IMR-90 (cell line): Measurements from ENCODE around the gene AQP9. TPM values are rescaled to one million over a fixed set of nuclear protein-coding genes. Genes with fewer than 3 reads are reported as not detected.

ENCODE experiments used
- ATAC-seq: fragments of 200-7000 bp; cut with Tn5 transposase; 2 replicates; pipeline ENCODE4 v1.9.1; 2020; ENCODE audit warnings: low read depth, mild to moderate bottlenecking, moderate library complexity
- BruUV-seq: library from RNA; stranded (reverse); fragments of 400-500 nt; replicated peaks from 2 replicates; lab custom pipeline; 2021; lab: Mats Ljungman, UMichigan
- CTCF ChIA-PET: fragments of 300-600 bp; formaldehyde crosslinking; extraction: SDS; loops from one replicate; lab custom pipeline; 2021; ENCODE audit warnings: antibody characterized with exemption; lab: Yijun Ruan, JAX
- POLR2A ChIA-PET: fragments of 300-600 bp; sonication (Branson Sonifier 250); formaldehyde crosslinking; loops from one replicate; lab custom pipeline; 2022; ENCODE audit warnings: antibody characterized with exemption; ENCODE audit not compliant: unreplicated experiment; lab: Charles Lee
- DNase-seq: peaks from one replicate; pipeline ENCODE4 v3.0.0; 2013
- H2AFZ ChIP-seq: replicated peaks from 2 replicates; pipeline ENCODE3; 2013; ENCODE audit warnings: low read length, mild to moderate bottlenecking; ENCODE audit not compliant: poor library complexity
- H2AK5ac ChIP-seq: 2 replicates; pipeline ENCODE4 v1.6.1; 2013; ENCODE audit warnings: low read depth, low read length, inconsistent platforms
- H2AK9ac ChIP-seq: replicated peaks from 2 replicates; pipeline ENCODE3; 2013; ENCODE audit warnings: mild to moderate bottlenecking, low read depth, low read length, moderate library complexity; ENCODE audit not compliant: poor library complexity
- H2BK120ac ChIP-seq: 2 replicates; pipeline ENCODE4 v1.6.1; 2013; ENCODE audit warnings: low read depth, low read length, inconsistent platforms
- H2BK15ac ChIP-seq: 3 replicates; pipeline ENCODE4 v1.6.1; 2013; ENCODE audit warnings: low read depth, low read length, inconsistent platforms
- H2BK20ac ChIP-seq: 2 replicates; pipeline ENCODE4 v1.6.1; 2013; ENCODE audit warnings: low read depth, mild to moderate bottlenecking, inconsistent platforms, low read length, moderate library complexity
- H2BK5ac ChIP-seq: 2 replicates; pipeline ENCODE4 v1.6.1; 2013; ENCODE audit warnings: mild to moderate bottlenecking, low read depth, low read length, inconsistent platforms; ENCODE audit not compliant: poor library complexity, severe bottlenecking
- H3K14ac ChIP-seq: replicated peaks from 2 replicates; pipeline ENCODE4 v1.6.1; 2013; ENCODE audit warnings: low read depth, low read length, inconsistent platforms
- H3K18ac ChIP-seq: 2 replicates; pipeline ENCODE4 v1.6.1; 2013; ENCODE audit warnings: low read depth, low read length, control low read depth
- H3K23ac ChIP-seq: 2 replicates; pipeline ENCODE4 v1.6.1; 2013; ENCODE audit warnings: low read depth, low read length, inconsistent platforms
- H3K27ac ChIP-seq: 2 replicates; pipeline ENCODE4 v1.5.1; 2013; ENCODE audit warnings: mild to moderate bottlenecking, control low read depth, low read length; ENCODE audit not compliant: insufficient read depth
- H3K27me3 ChIP-seq: 2 replicates; pipeline ENCODE4 v1.6.1; 2013; ENCODE audit warnings: low read length; ENCODE audit not compliant: control insufficient read depth, insufficient read depth
- H3K36me3 ChIP-seq: 2 replicates; pipeline ENCODE4 v1.6.1; 2013; ENCODE audit warnings: low read length, mixed read lengths; ENCODE audit not compliant: control insufficient read depth, insufficient read depth
- H3K4ac ChIP-seq: 2 replicates; pipeline ENCODE4 v1.6.1; 2013; ENCODE audit warnings: low read depth, low read length, inconsistent platforms
- H3K4me1 ChIP-seq: 2 replicates; pipeline ENCODE4 v1.6.1; 2013; ENCODE audit warnings: low read length, mixed read lengths; ENCODE audit not compliant: control insufficient read depth, insufficient read depth
- H3K4me2 ChIP-seq: 2 replicates; pipeline ENCODE4 v1.6.1; 2013; ENCODE audit warnings: low read depth, mild to moderate bottlenecking, control low read depth, low read length, moderate library complexity
- H3K4me3 ChIP-seq: 2 replicates; pipeline ENCODE4 v1.5.1; 2013; ENCODE audit warnings: low read depth, mild to moderate bottlenecking, control low read depth, low read length, moderate library complexity; ENCODE audit not compliant: insufficient read depth
- H3K56ac ChIP-seq: 2 replicates; pipeline ENCODE4 v1.6.1; 2013; ENCODE audit warnings: low read length, inconsistent platforms; ENCODE audit not compliant: insufficient read depth; ENCODE audit errors: extremely low read depth
- H3K79me1 ChIP-seq, 2 experiments: 2 replicates each; pipeline ENCODE4 v1.6.1; 2013; ENCODE audit warnings: low read length in 2 of 2, inconsistent platforms in 1 of 2, low read depth in 1 of 2
- H3K9ac ChIP-seq: 2 replicates; pipeline ENCODE4 v1.6.1; 2013; ENCODE audit warnings: low read depth, low read length, control low read depth
- H3K9me1 ChIP-seq: 2 replicates; pipeline ENCODE4 v1.6.1; 2013; ENCODE audit warnings: low read length, inconsistent platforms; ENCODE audit not compliant: insufficient read depth
- H3K9me3 ChIP-seq: 2 replicates; pipeline ENCODE4 v1.6.1; 2013; ENCODE audit warnings: low read length; ENCODE audit not compliant: control insufficient read depth, insufficient read depth
- H4K20me1 ChIP-seq: 2 replicates; pipeline ENCODE4 v1.6.1; 2013; ENCODE audit warnings: low read length, inconsistent platforms; ENCODE audit not compliant: insufficient read depth
- H4K5ac ChIP-seq: 2 replicates; pipeline ENCODE4 v1.6.1; 2013; ENCODE audit warnings: mild to moderate bottlenecking, low read depth, low read length, control low read depth
- H4K8ac ChIP-seq, 2 experiments: 2 replicates each; pipeline ENCODE4 v1.6.1; 2013; ENCODE audit warnings: low read depth in 2 of 2, low read length in 2 of 2, control low read depth in 1 of 2, inconsistent platforms in 1 of 2
- H4K91ac ChIP-seq: 2 replicates; pipeline ENCODE4 v1.6.1; 2013; ENCODE audit warnings: low read depth, low read length, inconsistent platforms; ENCODE audit not compliant: insufficient read depth
- BHLHE40 ChIP-seq: fragments of 150-350 bp; IDR thresholded peaks from 2 replicates; pipeline ENCODE4 v1.6.1; 2016; ENCODE audit warnings: mild to moderate bottlenecking, low read depth, low read length
- CEBPB ChIP-seq: IDR thresholded peaks from 2 replicates; pipeline ENCODE4 v1.6.1; 2012; ENCODE audit warnings: low read depth, low read length, improper control_type of control experiment
- CHD1 ChIP-seq: IDR thresholded peaks from 2 replicates; pipeline ENCODE4 v1.6.1; 2012; ENCODE audit warnings: low read depth, low read length, improper control_type of control experiment
- FOS ChIP-seq: fragments of 150-350 bp; IDR thresholded peaks from 2 replicates; pipeline ENCODE4 v1.6.1; 2016; ENCODE audit warnings: low read depth, low read length
- MAFK ChIP-seq: IDR thresholded peaks from 2 replicates; pipeline ENCODE4 v1.6.1; 2012; ENCODE audit warnings: low read depth, low read length, improper control_type of control experiment
- MAZ ChIP-seq: IDR thresholded peaks from 2 replicates; pipeline ENCODE4 v1.6.1; 2012; ENCODE audit warnings: low read depth, mild to moderate bottlenecking, low read length, improper control_type of control experiment, moderate library complexity, borderline replicate concordance
- MXI1 ChIP-seq: IDR thresholded peaks from 2 replicates; pipeline ENCODE4 v1.6.1; 2012; ENCODE audit warnings: low read depth, mild to moderate bottlenecking, low read length, moderate library complexity, borderline replicate concordance
- NFE2L2 ChIP-seq: fragments of 150-350 bp; IDR thresholded peaks from 2 replicates; pipeline ENCODE4 v1.6.1; 2016; ENCODE audit warnings: low read depth, mild to moderate bottlenecking, low read length
- POLR2A ChIP-seq: IDR thresholded peaks from 2 replicates; pipeline ENCODE4 v1.6.1; 2012; ENCODE audit warnings: mild to moderate bottlenecking, low read depth, low read length
- RAD21 ChIP-seq: IDR thresholded peaks from 2 replicates; pipeline ENCODE4 v1.6.1; 2012; ENCODE audit warnings: low read length, improper control_type of control experiment
- RCOR1 ChIP-seq: IDR thresholded peaks from 2 replicates; pipeline ENCODE4 v1.6.1; 2012; ENCODE audit warnings: mild to moderate bottlenecking, low read length, improper control_type of control experiment; ENCODE audit not compliant: insufficient replicate concordance
- RFX5 ChIP-seq: IDR thresholded peaks from 2 replicates; pipeline ENCODE4 v1.8.0; 2012; ENCODE audit warnings: low read depth, mild to moderate bottlenecking, low read length, moderate library complexity
- SMC3 ChIP-seq: fragments of 150-350 bp; IDR thresholded peaks from 2 replicates; pipeline ENCODE4 v1.6.1; 2016; ENCODE audit warnings: low read depth, mild to moderate bottlenecking, antibody characterized with exemption, low read length, moderate library complexity
- WGBS, 2 experiments: methylation state at CpG; one replicate each; pipeline versions ENCODE4 v1.1.5 to v1.1.7; 2013; ENCODE audit warnings: missing lambda C conversion rate in 2 of 2; ENCODE audit not compliant: insufficient read length in 1 of 2; ENCODE audit errors: extremely low coverage in 2 of 2; 5-methylcytosine and 5-hydroxymethylcytosine counted together
- dilution Hi-C: fragments of 300-500 bp; cut with HindIII; formaldehyde crosslinking; loops from one replicate; pipeline ENCODE4 v1.14.3; 2018; ENCODE audit warnings: low sequenced_read_pairs; ENCODE audit not compliant: unreplicated experiment
- in situ Hi-C: fragments of 300-500 bp; cut with MboI; formaldehyde crosslinking; loops from 3 replicates; pipeline ENCODE4 v1.14.3; 2019; ENCODE audit warnings: low sequenced_read_pairs, inconsistent platforms, mixed read lengths
- intact Hi-C: fragments of 100-400 bp; cut with micrococcal nuclease; formaldehyde crosslinking; loops from 2 replicates; pipeline ENCODE4 v1.10.0; 2022
- polyA plus RNA-seq, 3 experiments: library from polyadenylated mRNA; depleted of rRNA; stranded (reverse); fragments of >200 nt; gene quantifications; 2 replicates each; pipeline ENCODE4 v1.2.3, GENCODE V29; 2012; ENCODE audit warnings: low replicate concordance in 1 of 3
- total RNA-seq: library from RNA; depleted of rRNA; stranded (reverse); fragments of >200 nt; gene quantifications from 2 replicates; pipeline ENCODE4 v1.2.3, GENCODE V29; 2012
- TF ChIP-seq, protein P1 (sequence below): fragments of 150-350 bp; IDR thresholded peaks from 2 replicates; pipeline ENCODE4 v1.6.1; 2016; ENCODE audit warnings: low read depth, mild to moderate bottlenecking, low read length, moderate library complexity, borderline replicate concordance
- TF ChIP-seq, protein P2 (sequence below): fragments of 150-350 bp; IDR thresholded peaks from 2 replicates; pipeline ENCODE4 v1.6.1; 2017; ENCODE audit warnings: mild to moderate bottlenecking, antibody characterized with exemption, low read length, low read depth

AQP9 gene
- total and polyA plus RNA-seq, 2 of the 4 experiments (the other 2 are of a cell fraction), result not detected

DNA sequence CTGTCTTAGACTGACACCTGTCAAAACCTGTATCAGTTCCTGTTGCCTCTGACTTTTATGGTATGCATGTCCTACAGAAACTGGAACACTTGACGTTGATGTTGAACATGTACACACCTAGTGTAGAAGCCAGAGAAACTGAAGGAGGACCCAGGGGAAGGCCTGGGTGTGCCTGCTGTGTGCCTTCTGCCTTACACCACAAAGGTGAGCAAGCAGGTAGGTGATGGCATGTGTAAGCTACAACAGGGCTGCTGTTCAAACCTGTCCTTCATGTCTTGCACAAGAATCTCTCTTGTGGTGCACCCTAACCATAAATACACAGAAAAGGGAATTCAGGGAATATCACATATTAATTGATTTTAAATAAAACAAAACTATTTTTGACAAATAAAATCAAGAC, 13.6 kb upstream of the AQP9 start:
- BruUV-seq, result no TSS peak
- Histone ChIP-seq H4K91ac (no peak overlapping the region), H3K27me3 (no peaks in the 10 kb centered on the region), H3K4me2 (no peak overlapping the region), H4K8ac (no peak overlapping the region), H3K4me1 (no peaks in the 10 kb centered on the region), H3K9ac (no peak overlapping the region), H2AK5ac (no peak overlapping the region), H3K14ac (no peak overlapping the region), H4K20me1 (no peaks in the 10 kb centered on the region), H3K18ac (no peak overlapping the region), H3K56ac (no peak overlapping the region), H2AFZ (no peak overlapping the region), H3K36me3 (no peaks in the 10 kb centered on the region), H3K79me1 (no peaks in the 10 kb centered on the region), H3K23ac (no peak overlapping the region), H3K27ac (no peak overlapping the region), H3K4ac (no peak overlapping the region), H2AK9ac (no peak overlapping the region), H2BK120ac (no peak overlapping the region), H2BK15ac (no peak overlapping the region), H2BK5ac (no peak overlapping the region), H4K5ac (no peak overlapping the region), H3K9me3 (no peaks in the 10 kb centered on the region), H3K4me3 (no peak overlapping the region), H3K9me1 (no peaks in the 10 kb centered on the region), H2BK20ac (no peak overlapping the region)
- ATAC-seq, result no peak
- ChIA-PET POLR2A (no interaction called here), CTCF (interaction anchor here (0.9 kb wide), 1 partner anchor 54 kb away, joined by 3 read pairs; no protein-coding TSS in a partner anchor)
- in situ Hi-C loops (no loop called here), dilution Hi-C loops (no loop called here), intact Hi-C loops (no loop called here)
- DNase-seq, result no peak
- no CpG with 5 or more reads among the region's 1 CpG for WGBS, 2 experiments
- no peak for TF ChIP-seq FOS
- TF ChIP-seq RAD21, result no peak
- TF ChIP-seq CEBPB, result no peak
- TF ChIP-seq CHD1, result no peak
- no peak for TF ChIP-seq BHLHE40
- no peak for TF ChIP-seq MAZ
- TF ChIP-seq RFX5, result no peak
- TF ChIP-seq, protein P1, sequence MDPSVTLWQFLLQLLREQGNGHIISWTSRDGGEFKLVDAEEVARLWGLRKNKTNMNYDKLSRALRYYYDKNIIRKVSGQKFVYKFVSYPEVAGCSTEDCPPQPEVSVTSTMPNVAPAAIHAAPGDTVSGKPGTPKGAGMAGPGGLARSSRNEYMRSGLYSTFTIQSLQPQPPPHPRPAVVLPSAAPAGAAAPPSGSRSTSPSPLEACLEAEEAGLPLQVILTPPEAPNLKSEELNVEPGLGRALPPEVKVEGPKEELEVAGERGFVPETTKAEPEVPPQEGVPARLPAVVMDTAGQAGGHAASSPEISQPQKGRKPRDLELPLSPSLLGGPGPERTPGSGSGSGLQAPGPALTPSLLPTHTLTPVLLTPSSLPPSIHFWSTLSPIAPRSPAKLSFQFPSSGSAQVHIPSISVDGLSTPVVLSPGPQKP, result no peak
- TF ChIP-seq SMC3, result no peak
- TF ChIP-seq, protein P2, sequence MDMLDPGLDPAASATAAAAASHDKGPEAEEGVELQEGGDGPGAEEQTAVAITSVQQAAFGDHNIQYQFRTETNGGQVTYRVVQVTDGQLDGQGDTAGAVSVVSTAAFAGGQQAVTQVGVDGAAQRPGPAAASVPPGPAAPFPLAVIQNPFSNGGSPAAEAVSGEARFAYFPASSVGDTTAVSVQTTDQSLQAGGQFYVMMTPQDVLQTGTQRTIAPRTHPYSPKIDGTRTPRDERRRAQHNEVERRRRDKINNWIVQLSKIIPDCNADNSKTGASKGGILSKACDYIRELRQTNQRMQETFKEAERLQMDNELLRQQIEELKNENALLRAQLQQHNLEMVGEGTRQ, result no peak
- no peak for TF ChIP-seq NFE2L2
- TF ChIP-seq RCOR1, result no peak
- no peak for TF ChIP-seq MAFK
- TF ChIP-seq POLR2A, result no peak
- TF ChIP-seq MXI1, result no peak
